Transverse colon (tissue), 4 donors: ENCODE measurements around the gene DOCK2. TPM values are rescaled to one million over a fixed set of nuclear protein-coding genes. Genes with fewer than 3 reads are reported as not detected.

ENCODE experiments used
- DNase-seq: peaks from one replicate; pipeline ENCODE4 v3.0.0-alpha.2; 2019
- H3K27ac ChIP-seq, 4 donors: fragments of 200-600 bp; sonication (generic); 2 replicates each; pipeline ENCODE4 v1.5.1; 2016 to 2018; ENCODE audit warnings: inconsistent platforms in 4 of 4
- H3K27me3 ChIP-seq: fragments of 200-600 bp; sonication (generic); 2 replicates; pipeline ENCODE4 v1.5.1; 2017; ENCODE audit warnings: inconsistent platforms
- H3K36me3 ChIP-seq, 4 donors: fragments of 200-600 bp; sonication (generic); 2 replicates each; pipeline ENCODE4 v1.5.1; 2017 to 2019; ENCODE audit warnings: inconsistent platforms in 4 of 4
- H3K4me1 ChIP-seq, 4 donors: fragments of 200-600 bp; sonication (generic); 2 replicates each; pipeline ENCODE4 v1.5.1; 2017 to 2020; ENCODE audit warnings: inconsistent platforms in 4 of 4
- H3K4me3 ChIP-seq, 4 donors: fragments of 200-600 bp; sonication (generic); 1 replicate in 1 of 4; 2 replicates in 3 of 4; pipeline versions ENCODE4 v1.5.1 to v1.6.1; 2017 to 2019; ENCODE audit warnings: inconsistent platforms in 4 of 4
- H3K9me3 ChIP-seq, 2 donors: fragments of 200-600 bp; sonication (generic); 2 replicates each; pipeline ENCODE4 v1.5.1; 2017 to 2019; ENCODE audit warnings: inconsistent platforms in 2 of 2
- CTCF ChIP-seq, 5 experiments: fragments of 200-600 bp in 3 of 5; fragments of 450-650 bp in 2 of 5; sonication (generic) in 3 of 5; IDR thresholded peaks; 1 replicate in 2 of 5; 2 replicates in 3 of 5; pipeline ENCODE4 v1.5.1; 2016 to 2017; ENCODE audit warnings: antibody characterized with exemption in 5 of 5, inconsistent platforms in 3 of 5, mild to moderate bottlenecking in 2 of 5, moderate library complexity in 1 of 5
- EP300 ChIP-seq: sonication (generic); formaldehyde crosslinking; IDR thresholded peaks from one replicate; pipeline ENCODE4 v1.6.1; 2017; ENCODE audit warnings: antibody characterized with exemption, low read depth
- POLR2A ChIP-seq: fragments of 450-650 bp; IDR thresholded peaks from one replicate; pipeline ENCODE4 v1.6.1; 2016; ENCODE audit warnings: antibody characterized with exemption, mild to moderate bottlenecking, moderate library complexity
- POLR2AphosphoS5 ChIP-seq, 3 donors: sonication (generic); formaldehyde crosslinking; IDR thresholded peaks; one replicate each; pipeline ENCODE4 v1.6.1; 2016; ENCODE audit warnings: antibody characterized with exemption in 3 of 3
- WGBS, 2 donors: methylation state at CpG; one replicate each; pipeline ENCODE4 v1.1.5; 2018; ENCODE audit warnings: low coverage in 1 of 2; 5-methylcytosine and 5-hydroxymethylcytosine counted together
- in situ Hi-C, 4 donors: fragments of 200-750 bp; cut with MboI; loops; one replicate each; pipeline versions ENCODE4 v1.15.0 to v1.15.1; 2017; ENCODE audit warnings: low sequenced_read_pairs in 3 of 4, low pct_ligation_motif_present in 1 of 4, low pct_unique_long_range_greater_than_20kb in 1 of 4
- intact Hi-C: fragments of 100-400 bp; cut with DNase I; formaldehyde crosslinking; loops from one replicate; pipeline ENCODE4 v1.15.1; 2023; ENCODE audit warnings: low total_unique reads
- total RNA-seq, 4 donors: library from RNA; depleted of rRNA; stranded (reverse); fragments of >200 nt; gene quantifications; one replicate each; pipeline ENCODE4 v1.1.0, GENCODE V29; 2016

DOCK2 gene
- total RNA-seq, 4 donors from 2014 or later: 8.3 to 24.0 (median 14.3) TPM

GRCh38 chr5:169777159-169777558 is 140.1 kb downstream of the DOCK2 start:
- DNase-seq: no peak
- H3K36me3 ChIP-seq: no peaks in the 10 kb centered on the region
- 44% methylated on average over 6 of the region's 6 CpGs; no CpG with 5 or more reads in 1 of the 2 donors for WGBS, 2 donors
- H3K4me3 ChIP-seq: no peak overlapping the region
- intact Hi-C loops: no loop called here
- no peaks in the 10 kb centered on the region for H3K9me3 ChIP-seq
- TF ChIP-seq EP300: no peak
- no peak for TF ChIP-seq POLR2AphosphoS5 (IDR thresholded peaks at IDR 0.05)
- TF ChIP-seq POLR2A: no peak
- TF ChIP-seq CTCF (IDR thresholded peaks at IDR 0.05): no peak
- no peaks in the 10 kb centered on the region for H3K4me1 ChIP-seq
- H3K27me3 ChIP-seq: no peaks in the 10 kb centered on the region
- in situ Hi-C loops: no loop called here
- no peak overlapping the region for H3K27ac ChIP-seq

GRCh38 chr5:169778622-169779596 is 141.8 kb downstream of the DOCK2 start:
- no peaks in the 10 kb centered on the region for H3K36me3 ChIP-seq
- no peak overlapping the region for H3K4me3 ChIP-seq
- no peak overlapping the region for H3K27ac ChIP-seq
- TF ChIP-seq POLR2AphosphoS5 (IDR thresholded peaks at IDR 0.05) (no peak), CTCF (IDR thresholded peaks at IDR 0.05) (no peak), POLR2A (no peak), EP300 (no peak)
- in situ Hi-C loops (no loop called here), intact Hi-C loops (no loop called here)
- no peak for DNase-seq
- no peaks in the 10 kb centered on the region for H3K27me3 ChIP-seq
- WGBS, 2 donors: 62 to 71% methylated on average over 5 to 7 of the region's 7 CpGs
- no peaks in the 10 kb centered on the region for H3K4me1 ChIP-seq
- no peaks in the 10 kb centered on the region for H3K9me3 ChIP-seq

- DNase-seq: no peak
- Histone ChIP-seq H3K27me3 (no peaks in the 10 kb centered on the region), H3K36me3 (no peaks in the 10 kb centered on the region), H3K9me3 (no peaks in the 10 kb centered on the region), H3K4me1 (no peaks in the 10 kb centered on the region), H3K27ac (no peak overlapping the region), H3K4me3 (no peak overlapping the region)
- in situ Hi-C loops (no loop called here), intact Hi-C loops (no loop called here)
- 62% methylated on average over 6 of the region's 6 CpGs; no CpG with 5 or more reads in 1 of the 2 donors for WGBS, 2 donors
- no peak for TF ChIP-seq POLR2AphosphoS5 (IDR thresholded peaks at IDR 0.05)
- no peak for TF ChIP-seq CTCF (IDR thresholded peaks at IDR 0.05)
- no peak for TF ChIP-seq POLR2A
- TF ChIP-seq EP300: no peak
Measured at GRCh38 chr5:169781420-169782345, 144.6 kb downstream of the DOCK2 start.
